Panc1 (cell line): Measurements from ENCODE around the gene AGPAT4. TPM values are rescaled to one million over a fixed set of nuclear protein-coding genes. Genes with fewer than 3 reads are reported as not detected.

Experiments used
- ATAC-seq: fragments of 200-7000 bp; cut with Tn5 transposase; 2 replicates; pipeline ENCODE4 v1.9.1; 2020; ENCODE audit warnings: mild to moderate bottlenecking, moderate library complexity
- BruUV-seq: library from RNA; stranded (reverse); fragments of 400-500 nt; replicated peaks from 2 replicates; lab custom pipeline; 2021; lab: Mats Ljungman, UMichigan
- CTCF ChIA-PET: fragments of 300-600 bp; sonication (Branson Sonifier 250); formaldehyde crosslinking; loops from one replicate; lab custom pipeline; 2022; ENCODE audit warnings: antibody characterized with exemption; lab: Charles Lee
- POLR2A ChIA-PET: fragments of 300-600 bp; sonication (Branson Sonifier 250); formaldehyde crosslinking; loops from one replicate; lab custom pipeline; 2022; ENCODE audit warnings: antibody characterized with exemption; lab: Charles Lee
- DNase-seq: peaks from one replicate; pipeline ENCODE4 v3.0.0-alpha.2; 2010; ENCODE audit warnings: low read depth, low spot score
- H3K27ac ChIP-seq: 2 replicates; pipeline ENCODE4 v1.5.1; 2011; ENCODE audit warnings: mild to moderate bottlenecking, low read length, inconsistent platforms
- H3K27me3 ChIP-seq: fragments of 200-500 bp; sonication (Bioruptor generic); 2 replicates; pipeline ENCODE4 v1.6.0; 2014; ENCODE audit warnings: low read length, inconsistent platforms; ENCODE audit not compliant: control insufficient read depth, insufficient read depth
- H3K36me3 ChIP-seq: fragments of 200-500 bp; sonication (Bioruptor generic); 2 replicates; pipeline ENCODE4 v1.5.1; 2014; ENCODE audit warnings: inconsistent platforms, mild to moderate bottlenecking, low read length, moderate library complexity; ENCODE audit not compliant: control insufficient read depth, insufficient read depth
- H3K4me1 ChIP-seq: 2 replicates; pipeline ENCODE4 v1.5.1; 2011; ENCODE audit warnings: inconsistent platforms, mild to moderate bottlenecking, low read length, moderate library complexity; ENCODE audit not compliant: control insufficient read depth, insufficient read depth
- H3K4me3 ChIP-seq, 2 experiments: 2 replicates each; pipeline ENCODE4 v1.5.1; 2011 to 2012; ENCODE audit warnings: low read depth in 2 of 2, low read length in 2 of 2, mild to moderate bottlenecking in 2 of 2, inconsistent platforms in 1 of 2, moderate library complexity in 1 of 2
- H3K9me3 ChIP-seq: fragments of 200-500 bp; sonication (Bioruptor generic); 2 replicates; pipeline ENCODE4 v1.5.1; 2014; ENCODE audit warnings: low read depth, mild to moderate bottlenecking, inconsistent platforms, low read length, moderate library complexity; ENCODE audit not compliant: control insufficient read depth, insufficient read depth
- POLR2AphosphoS5 ChIP-seq: IDR thresholded peaks from 2 replicates; pipeline ENCODE4 v1.6.1; 2012; ENCODE audit warnings: mild to moderate bottlenecking, low read depth, low read length, moderate library complexity
- SIN3A ChIP-seq: IDR thresholded peaks from 2 replicates; pipeline ENCODE4 v1.6.1; 2012; ENCODE audit warnings: low read depth, mild to moderate bottlenecking, low read length, moderate library complexity, borderline replicate concordance; ENCODE audit not compliant: insufficient read depth
- TCF7L2 ChIP-seq: IDR thresholded peaks from 2 replicates; pipeline ENCODE4 v1.6.1; 2011; ENCODE audit warnings: mild to moderate bottlenecking, low read depth, low read length, inconsistent platforms
- in situ Hi-C: cut with HindIII; loops from 2 replicates; pipeline ENCODE4 v1.10.0; 2016; ENCODE audit warnings: low sequenced_read_pairs, low pct_unique_long_range_greater_than_20kb
- intact Hi-C: fragments of 100-400 bp; cut with micrococcal nuclease; formaldehyde crosslinking; loops from one replicate; pipeline ENCODE4 v1.10.0; 2022; ENCODE audit not compliant: unreplicated experiment
- total RNA-seq: library from RNA; stranded (reverse); gene quantifications from one replicate; pipeline ENCODE4 v1.2.1, GENCODE V29; 2021; ENCODE audit not compliant: unreplicated experiment
- TF ChIP-seq, protein P1 (sequence below): fragments of 450-650 bp; IDR thresholded peaks from 2 replicates; pipeline ENCODE4 v1.5.1; 2017; ENCODE audit warnings: mild to moderate bottlenecking
- TF ChIP-seq, protein P2 (sequence below), 2 experiments: IDR thresholded peaks; 2 replicates each; pipeline ENCODE4 v1.6.1; 2011 to 2012; ENCODE audit warnings: low read depth in 2 of 2, control low read depth in 1 of 2, low read length in 1 of 2, mild to moderate bottlenecking in 1 of 2, moderate library complexity in 1 of 2; ENCODE audit not compliant: insufficient read depth in 1 of 2

AGPAT4 gene
- total RNA-seq, 1 experiment from 2014 or later: 12.9 TPM

DNA sequence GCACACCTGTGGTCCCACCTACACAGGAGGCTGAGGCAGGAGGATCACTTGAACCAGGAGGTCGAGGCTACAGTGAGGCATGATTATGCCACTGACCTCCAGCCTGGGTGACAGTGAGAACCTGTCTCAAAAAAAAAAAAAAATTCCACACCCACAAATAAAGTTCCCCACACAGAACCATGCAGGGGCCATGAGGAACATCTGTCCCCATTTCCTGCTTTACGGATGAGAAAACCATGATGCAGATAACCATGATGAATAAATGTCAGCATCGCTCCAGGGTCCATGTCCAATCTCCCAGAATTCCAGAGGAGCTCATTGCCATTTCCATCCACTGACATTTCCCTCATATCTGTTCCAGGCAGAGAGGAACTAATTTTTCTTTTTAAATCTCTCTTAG lies 16.9 kb upstream of the AGPAT4 start:
- ATAC-seq (no peak), DNase-seq (no peak)
- no TSS peak for BruUV-seq
- Histone ChIP-seq H3K27ac (no peak overlapping the region), H3K4me3 (no peak overlapping the region), H3K27me3 (no peaks in the 10 kb centered on the region), H3K4me1 (no peaks in the 10 kb centered on the region), H3K9me3 (no peaks in the 10 kb centered on the region), H3K36me3 (no peaks in the 10 kb centered on the region)
- ChIA-PET CTCF (no interaction called here), POLR2A (interaction anchor here (0.6 kb wide), 1 partner anchor 17 kb away, joined by 3 read pairs; the partner anchor contains the start of gene AGPAT4)
- in situ Hi-C loops: no loop called here
- TF ChIP-seq, protein P1, sequence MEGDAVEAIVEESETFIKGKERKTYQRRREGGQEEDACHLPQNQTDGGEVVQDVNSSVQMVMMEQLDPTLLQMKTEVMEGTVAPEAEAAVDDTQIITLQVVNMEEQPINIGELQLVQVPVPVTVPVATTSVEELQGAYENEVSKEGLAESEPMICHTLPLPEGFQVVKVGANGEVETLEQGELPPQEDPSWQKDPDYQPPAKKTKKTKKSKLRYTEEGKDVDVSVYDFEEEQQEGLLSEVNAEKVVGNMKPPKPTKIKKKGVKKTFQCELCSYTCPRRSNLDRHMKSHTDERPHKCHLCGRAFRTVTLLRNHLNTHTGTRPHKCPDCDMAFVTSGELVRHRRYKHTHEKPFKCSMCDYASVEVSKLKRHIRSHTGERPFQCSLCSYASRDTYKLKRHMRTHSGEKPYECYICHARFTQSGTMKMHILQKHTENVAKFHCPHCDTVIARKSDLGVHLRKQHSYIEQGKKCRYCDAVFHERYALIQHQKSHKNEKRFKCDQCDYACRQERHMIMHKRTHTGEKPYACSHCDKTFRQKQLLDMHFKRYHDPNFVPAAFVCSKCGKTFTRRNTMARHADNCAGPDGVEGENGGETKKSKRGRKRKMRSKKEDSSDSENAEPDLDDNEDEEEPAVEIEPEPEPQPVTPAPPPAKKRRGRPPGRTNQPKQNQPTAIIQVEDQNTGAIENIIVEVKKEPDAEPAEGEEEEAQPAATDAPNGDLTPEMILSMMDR: no peak
- TF ChIP-seq SIN3A (no peak), POLR2AphosphoS5 (no peak), TCF7L2 (no peak)
- TF ChIP-seq, protein P2, sequence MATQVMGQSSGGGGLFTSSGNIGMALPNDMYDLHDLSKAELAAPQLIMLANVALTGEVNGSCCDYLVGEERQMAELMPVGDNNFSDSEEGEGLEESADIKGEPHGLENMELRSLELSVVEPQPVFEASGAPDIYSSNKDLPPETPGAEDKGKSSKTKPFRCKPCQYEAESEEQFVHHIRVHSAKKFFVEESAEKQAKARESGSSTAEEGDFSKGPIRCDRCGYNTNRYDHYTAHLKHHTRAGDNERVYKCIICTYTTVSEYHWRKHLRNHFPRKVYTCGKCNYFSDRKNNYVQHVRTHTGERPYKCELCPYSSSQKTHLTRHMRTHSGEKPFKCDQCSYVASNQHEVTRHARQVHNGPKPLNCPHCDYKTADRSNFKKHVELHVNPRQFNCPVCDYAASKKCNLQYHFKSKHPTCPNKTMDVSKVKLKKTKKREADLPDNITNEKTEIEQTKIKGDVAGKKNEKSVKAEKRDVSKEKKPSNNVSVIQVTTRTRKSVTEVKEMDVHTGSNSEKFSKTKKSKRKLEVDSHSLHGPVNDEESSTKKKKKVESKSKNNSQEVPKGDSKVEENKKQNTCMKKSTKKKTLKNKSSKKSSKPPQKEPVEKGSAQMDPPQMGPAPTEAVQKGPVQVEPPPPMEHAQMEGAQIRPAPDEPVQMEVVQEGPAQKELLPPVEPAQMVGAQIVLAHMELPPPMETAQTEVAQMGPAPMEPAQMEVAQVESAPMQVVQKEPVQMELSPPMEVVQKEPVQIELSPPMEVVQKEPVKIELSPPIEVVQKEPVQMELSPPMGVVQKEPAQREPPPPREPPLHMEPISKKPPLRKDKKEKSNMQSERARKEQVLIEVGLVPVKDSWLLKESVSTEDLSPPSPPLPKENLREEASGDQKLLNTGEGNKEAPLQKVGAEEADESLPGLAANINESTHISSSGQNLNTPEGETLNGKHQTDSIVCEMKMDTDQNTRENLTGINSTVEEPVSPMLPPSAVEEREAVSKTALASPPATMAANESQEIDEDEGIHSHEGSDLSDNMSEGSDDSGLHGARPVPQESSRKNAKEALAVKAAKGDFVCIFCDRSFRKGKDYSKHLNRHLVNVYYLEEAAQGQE (IDR thresholded peaks at IDR 0.05; ENCODE audit: insufficient read depth in 1 of 2, low read depth in 2 of 2, low read length in 1 of 2): no peak
- intact Hi-C loops: no loop called here

DNA sequence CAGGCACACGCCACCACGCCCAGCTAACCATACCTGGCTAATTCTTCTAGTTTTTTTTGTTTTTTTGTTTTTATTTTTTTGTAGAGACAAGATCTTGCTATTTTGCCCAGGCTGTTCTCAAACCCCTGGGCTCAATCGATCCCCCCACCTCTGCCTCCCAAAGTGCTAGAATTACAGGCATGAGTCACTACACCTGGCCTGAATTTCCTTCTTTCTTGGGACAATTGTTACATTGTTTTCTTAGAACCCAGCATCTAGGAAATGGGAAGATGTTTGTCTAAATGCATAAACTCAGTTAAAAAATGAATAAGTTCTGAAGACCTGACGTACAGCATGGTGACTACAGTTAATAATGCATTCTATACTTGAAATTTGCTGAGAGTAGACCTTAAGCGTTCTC lies 10.8 kb upstream of the AGPAT4 start:
- TF ChIP-seq, protein P2 (IDR thresholded peaks at IDR 0.05; ENCODE audit: insufficient read depth in 1 of 2, low read depth in 2 of 2, low read length in 1 of 2): no peak
- TF ChIP-seq POLR2AphosphoS5 (no peak), SIN3A (no peak), TCF7L2 (no peak)
- TF ChIP-seq, protein P1: no peak
- no peaks in the 10 kb centered on the region; the same call in 1 of the 2 replicates for H3K9me3 ChIP-seq
- intact Hi-C loops (no loop called here), in situ Hi-C loops (no loop called here)
- no peak for DNase-seq
- ATAC-seq: no peak
- BruUV-seq: no TSS peak
- no peaks in the 10 kb centered on the region for H3K4me1 ChIP-seq
- no peak overlapping the region for H3K4me3 ChIP-seq
- no peaks in the 10 kb centered on the region for H3K36me3 ChIP-seq
- POLR2A ChIA-PET: no interaction called here
- CTCF ChIA-PET: no interaction called here
- no peaks in the 10 kb centered on the region for H3K27me3 ChIP-seq
- no peak overlapping the region for H3K27ac ChIP-seq
